ENCODE results near the gene HOXD3.

HOXD3 gene

GRCh38 chr2:176212276-176212675 is 55.2 kb downstream of the HOXD3 start:
- no peak for DNase-seq (ENCODE audit: low read depth)

GRCh38 chr2:176213406-176213805 is 56.3 kb downstream of the HOXD3 start:
- DNase-seq (ENCODE audit: low read depth), result no peak

Measured in HS-27A (cell line).